Measurements from ENCODE around the gene GAS7. TPM values are rescaled to one million over a fixed set of nuclear protein-coding genes. Genes with fewer than 3 reads are reported as not detected.

The GAS7 gene
- total and polyA plus RNA-seq, 10 of the 15 experiments (the other 5 are each of a cell fraction or from before 2014, with no cell fraction given), result 2.3 to 53.4 (median 24.0) TPM

DNA sequence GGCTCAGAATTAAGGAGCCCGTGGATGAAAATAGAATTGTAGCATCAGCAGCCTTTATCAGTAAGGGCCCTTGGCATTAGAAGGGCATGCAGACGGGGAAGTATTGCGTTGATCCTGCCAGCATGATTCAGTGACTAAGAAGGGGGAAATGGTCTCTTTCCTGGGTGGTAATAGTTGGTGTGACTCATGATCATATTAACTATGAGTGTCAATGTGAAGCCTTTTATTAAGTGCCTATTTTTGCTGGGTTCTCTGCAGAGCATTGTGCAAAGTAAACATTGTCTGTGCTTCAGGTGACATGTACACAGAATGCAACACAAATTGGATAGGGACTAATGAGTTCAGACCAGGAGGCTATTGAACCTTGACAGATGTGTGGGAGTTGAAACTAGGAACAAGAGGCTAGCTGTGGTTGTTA lies 317.8 kb downstream of the GAS7 start:
- intact Hi-C loops (cut with micrococcal nuclease; ENCODE audit: unreplicated experiment) (no loop called here), in situ Hi-C loops (cut with MboI) (no loop called here)
- WGBS (ENCODE audit: insufficient coverage, insufficient replicate concordance, low lambda C conversion rate, missing lambda C conversion rate), result 22% methylated on average over 3 of the region's 3 CpGs
- no peak for TF ChIP-seq CBX3 (IDR thresholded peaks at IDR 0.05; ENCODE audit: borderline replicate concordance, low read depth)
- TF ChIP-seq MTA2 (IDR thresholded peaks at IDR 0.05; ENCODE audit: low read depth), result peak; percentile 26; the same call in 1 of the 2 replicates
- TF ChIP-seq HDAC2 (IDR thresholded peaks at IDR 0.05), result no peak
- TF ChIP-seq CHD4 (IDR thresholded peaks at IDR 0.05), result no peak
- no peak for TF ChIP-seq ZNF274 (IDR thresholded peaks at IDR 0.05; ENCODE audit: insufficient read depth, insufficient read length)
- ChIA-PET POLR2A (no interaction called here), SMC1A (ENCODE audit: uncharacterized antibody, unreplicated experiment) (no interaction called here), CTCF (interaction anchor here (1.1 kb wide), 1 partner anchor 9 kb away, joined by 3 read pairs; no protein-coding TSS in a partner anchor), RAD21 (ENCODE audit: unreplicated experiment) (no interaction called here)
- H3K9me3 ChIP-seq (replicated peaks; ENCODE audit: control insufficient read depth, insufficient read depth, low read length), result peaks cover 1% of the 10 kb centered on the region; the same call in 1 of the 3 replicates
- no peaks in the 10 kb centered on the region for H3K79me2 ChIP-seq (ENCODE audit: control insufficient read depth, insufficient read depth, low read length)
- no peaks in the 10 kb centered on the region for H3K36me3 ChIP-seq (ENCODE audit: control insufficient read depth in 2 of 2, insufficient read depth in 2 of 2, low read length in 1 of 2)
- H3K27me3 ChIP-seq (replicated peaks in 1 of 2; ENCODE audit: control insufficient read depth in 2 of 2, insufficient read depth in 2 of 2, low read length in 1 of 2), result peaks cover 0 to 1% of the 10 kb centered on the region in 2 experiments; a peak in 1 of 4 replicates
- H3K4me1 ChIP-seq (ENCODE audit: control insufficient read depth, insufficient read depth, low read length), result no peaks in the 10 kb centered on the region
- peak; percentile 38; the same call in 2 of the 3 replicates for ATAC-seq
- H3K4me3 ChIP-seq, result no peak overlapping the region
- no peak overlapping the region for H3K9ac ChIP-seq (ENCODE audit: control insufficient read depth, insufficient read depth, low read length)
- FAIRE-seq, result no peak
- no peak overlapping the region for H3K4me2 ChIP-seq (ENCODE audit: control insufficient read depth, insufficient read depth)
- no peak overlapping the region for H2AFZ ChIP-seq (ENCODE audit: control insufficient read depth, low read depth, low read length)
- DNase-seq (ENCODE audit: low read depth, low spot score), result peak; percentile 1
- no peaks in the 10 kb centered on the region for H4K20me1 ChIP-seq (ENCODE audit: control insufficient read depth, insufficient read depth)
- H3K27ac ChIP-seq (ENCODE audit: control insufficient read depth, insufficient read depth), result no peak overlapping the region
- BruUV-seq (replicated peaks), result no TSS peak

- 36% methylated on average over 8 of the region's 8 CpGs for WGBS (ENCODE audit: insufficient coverage, insufficient replicate concordance, low lambda C conversion rate, missing lambda C conversion rate)
- Histone ChIP-seq H3K27me3 (replicated peaks in 1 of 2; ENCODE audit: control insufficient read depth in 2 of 2, insufficient read depth in 2 of 2, low read length in 1 of 2) (peaks cover 0 to 1% of the 10 kb centered on the region in 2 experiments; a peak in 1 of 4 replicates), H3K9ac (ENCODE audit: control insufficient read depth, insufficient read depth, low read length) (no peak overlapping the region), H3K4me2 (ENCODE audit: control insufficient read depth, insufficient read depth) (no peak overlapping the region), H3K4me3 (no peak overlapping the region), H3K4me1 (ENCODE audit: control insufficient read depth, insufficient read depth, low read length) (no peaks in the 10 kb centered on the region), H3K79me2 (ENCODE audit: control insufficient read depth, insufficient read depth, low read length) (no peaks in the 10 kb centered on the region), H3K27ac (ENCODE audit: control insufficient read depth, insufficient read depth) (no peak overlapping the region), H4K20me1 (ENCODE audit: control insufficient read depth, insufficient read depth) (no peaks in the 10 kb centered on the region), H2AFZ (ENCODE audit: control insufficient read depth, low read depth, low read length) (no peak overlapping the region), H3K36me3 (ENCODE audit: control insufficient read depth in 2 of 2, insufficient read depth in 2 of 2, low read length in 1 of 2) (no peaks in the 10 kb centered on the region), H3K9me3 (replicated peaks; ENCODE audit: control insufficient read depth, insufficient read depth, low read length) (peaks cover 1% of the 10 kb centered on the region; the same call in 1 of the 3 replicates)
- SMC1A ChIA-PET (ENCODE audit: uncharacterized antibody, unreplicated experiment), result no interaction called here
- CTCF ChIA-PET, result interaction anchor here (0.6 kb wide), 1 partner anchor 113 kb away, joined by 3 read pairs; no protein-coding TSS in a partner anchor
- RAD21 ChIA-PET (ENCODE audit: unreplicated experiment), result no interaction called here
- TF ChIP-seq, protein P1, sequence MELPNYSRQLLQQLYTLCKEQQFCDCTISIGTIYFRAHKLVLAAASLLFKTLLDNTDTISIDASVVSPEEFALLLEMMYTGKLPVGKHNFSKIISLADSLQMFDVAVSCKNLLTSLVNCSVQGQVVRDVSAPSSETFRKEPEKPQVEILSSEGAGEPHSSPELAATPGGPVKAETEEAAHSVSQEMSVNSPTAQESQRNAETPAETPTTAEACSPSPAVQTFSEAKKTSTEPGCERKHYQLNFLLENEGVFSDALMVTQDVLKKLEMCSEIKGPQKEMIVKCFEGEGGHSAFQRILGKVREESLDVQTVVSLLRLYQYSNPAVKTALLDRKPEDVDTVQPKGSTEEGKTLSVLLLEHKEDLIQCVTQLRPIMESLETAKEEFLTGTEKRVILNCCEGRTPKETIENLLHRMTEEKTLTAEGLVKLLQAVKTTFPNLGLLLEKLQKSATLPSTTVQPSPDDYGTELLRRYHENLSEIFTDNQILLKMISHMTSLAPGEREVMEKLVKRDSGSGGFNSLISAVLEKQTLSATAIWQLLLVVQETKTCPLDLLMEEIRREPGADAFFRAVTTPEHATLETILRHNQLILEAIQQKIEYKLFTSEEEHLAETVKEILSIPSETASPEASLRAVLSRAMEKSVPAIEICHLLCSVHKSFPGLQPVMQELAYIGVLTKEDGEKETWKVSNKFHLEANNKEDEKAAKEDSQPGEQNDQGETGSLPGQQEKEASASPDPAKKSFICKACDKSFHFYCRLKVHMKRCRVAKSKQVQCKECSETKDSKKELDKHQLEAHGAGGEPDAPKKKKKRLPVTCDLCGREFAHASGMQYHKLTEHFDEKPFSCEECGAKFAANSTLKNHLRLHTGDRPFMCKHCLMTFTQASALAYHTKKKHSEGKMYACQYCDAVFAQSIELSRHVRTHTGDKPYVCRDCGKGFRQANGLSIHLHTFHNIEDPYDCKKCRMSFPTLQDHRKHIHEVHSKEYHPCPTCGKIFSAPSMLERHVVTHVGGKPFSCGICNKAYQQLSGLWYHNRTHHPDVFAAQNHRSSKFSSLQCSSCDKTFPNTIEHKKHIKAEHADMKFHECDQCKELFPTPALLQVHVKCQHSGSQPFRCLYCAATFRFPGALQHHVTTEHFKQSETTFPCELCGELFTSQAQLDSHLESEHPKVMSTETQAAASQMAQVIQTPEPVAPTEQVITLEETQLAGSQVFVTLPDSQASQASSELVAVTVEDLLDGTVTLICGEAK (IDR thresholded peaks at IDR 0.05; ENCODE audit: borderline replicate concordance), result no peak
- TF ChIP-seq NFIC (IDR thresholded peaks at IDR 0.05; ENCODE audit: low read depth, low read length) (no peak), RCOR1 (conservative IDR thresholded peaks at IDR 0.05; ENCODE audit: low read depth, low read length) (no peak), SREBF1 (IDR thresholded peaks at IDR 0.05; ENCODE audit: low read length) (no peak), TCF7 (IDR thresholded peaks at IDR 0.05; ENCODE audit: borderline replicate concordance) (no peak), E2F4 (IDR thresholded peaks at IDR 0.05; ENCODE audit: low read depth, low read length) (no peak), HDAC6 (IDR thresholded peaks at IDR 0.05; ENCODE audit: unreplicated experiment) (no peak)
- in situ Hi-C loops (cut with MboI) (no loop called here), intact Hi-C loops (cut with micrococcal nuclease; ENCODE audit: unreplicated experiment) (no loop called here)
- no TSS peak for BruUV-seq (replicated peaks)
- FAIRE-seq, result no peak
- no peak for ATAC-seq
- POLR2A ChIA-PET, result no interaction called here
- DNase-seq (ENCODE audit: low read depth, low spot score), result no peak
Measured at GRCh38 chr17:9878786-9879525, 319.4 kb downstream of the GAS7 start.
